ENCODE results near the gene USP53.
A peak's percentile ranks its signal among the peaks of the same experiment; 100 is the strongest.

The USP53 gene

GRCh38 chr4:119299260-119299671 lies 86.8 kb downstream of the USP53 start:
- TF ChIP-seq, protein P1, sequence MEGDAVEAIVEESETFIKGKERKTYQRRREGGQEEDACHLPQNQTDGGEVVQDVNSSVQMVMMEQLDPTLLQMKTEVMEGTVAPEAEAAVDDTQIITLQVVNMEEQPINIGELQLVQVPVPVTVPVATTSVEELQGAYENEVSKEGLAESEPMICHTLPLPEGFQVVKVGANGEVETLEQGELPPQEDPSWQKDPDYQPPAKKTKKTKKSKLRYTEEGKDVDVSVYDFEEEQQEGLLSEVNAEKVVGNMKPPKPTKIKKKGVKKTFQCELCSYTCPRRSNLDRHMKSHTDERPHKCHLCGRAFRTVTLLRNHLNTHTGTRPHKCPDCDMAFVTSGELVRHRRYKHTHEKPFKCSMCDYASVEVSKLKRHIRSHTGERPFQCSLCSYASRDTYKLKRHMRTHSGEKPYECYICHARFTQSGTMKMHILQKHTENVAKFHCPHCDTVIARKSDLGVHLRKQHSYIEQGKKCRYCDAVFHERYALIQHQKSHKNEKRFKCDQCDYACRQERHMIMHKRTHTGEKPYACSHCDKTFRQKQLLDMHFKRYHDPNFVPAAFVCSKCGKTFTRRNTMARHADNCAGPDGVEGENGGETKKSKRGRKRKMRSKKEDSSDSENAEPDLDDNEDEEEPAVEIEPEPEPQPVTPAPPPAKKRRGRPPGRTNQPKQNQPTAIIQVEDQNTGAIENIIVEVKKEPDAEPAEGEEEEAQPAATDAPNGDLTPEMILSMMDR (conservative IDR thresholded peaks at IDR 0.05; ENCODE audit: low read depth, low read length) = no peak
- no peak for DNase-seq (ENCODE audit: low read depth)
- H3K4me3 ChIP-seq (ENCODE audit: low read length) = peak overlapping the region; percentile 97

DNA sequence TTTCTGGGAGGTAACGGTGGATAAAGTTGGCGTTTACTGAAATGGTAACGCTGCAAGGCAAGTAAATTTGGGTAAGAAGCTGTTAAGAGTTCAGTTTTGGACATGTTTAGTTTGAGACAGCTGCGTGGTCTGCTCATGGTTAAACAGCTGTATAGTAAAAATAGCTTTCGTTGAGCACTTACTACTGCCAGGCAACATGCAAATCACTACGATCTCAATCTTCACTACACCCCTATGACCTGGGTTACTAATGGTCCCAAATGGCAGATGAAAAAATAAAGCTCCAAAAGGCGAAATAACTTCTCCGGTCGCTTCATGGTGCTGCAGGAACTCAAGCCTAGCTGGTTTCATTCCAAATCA lies 87.2 kb downstream of the USP53 start:
- TF ChIP-seq, protein P1 (conservative IDR thresholded peaks at IDR 0.05; ENCODE audit: low read depth, low read length) = no peak
- peak overlapping the region; percentile 97 for H3K4me3 ChIP-seq (ENCODE audit: low read length)
- DNase-seq (ENCODE audit: low read depth) = no peak

- DNase-seq (ENCODE audit: low read depth) = peak; percentile 66
- TF ChIP-seq, protein P1 (conservative IDR thresholded peaks at IDR 0.05; ENCODE audit: low read depth, low read length) = peak; percentile 28
- peak overlapping the region; percentile 97 for H3K4me3 ChIP-seq (ENCODE audit: low read length)
These were observed 87.8 kb downstream of the USP53 start for GRCh38 chr4:119300101-119300978.

DNA sequence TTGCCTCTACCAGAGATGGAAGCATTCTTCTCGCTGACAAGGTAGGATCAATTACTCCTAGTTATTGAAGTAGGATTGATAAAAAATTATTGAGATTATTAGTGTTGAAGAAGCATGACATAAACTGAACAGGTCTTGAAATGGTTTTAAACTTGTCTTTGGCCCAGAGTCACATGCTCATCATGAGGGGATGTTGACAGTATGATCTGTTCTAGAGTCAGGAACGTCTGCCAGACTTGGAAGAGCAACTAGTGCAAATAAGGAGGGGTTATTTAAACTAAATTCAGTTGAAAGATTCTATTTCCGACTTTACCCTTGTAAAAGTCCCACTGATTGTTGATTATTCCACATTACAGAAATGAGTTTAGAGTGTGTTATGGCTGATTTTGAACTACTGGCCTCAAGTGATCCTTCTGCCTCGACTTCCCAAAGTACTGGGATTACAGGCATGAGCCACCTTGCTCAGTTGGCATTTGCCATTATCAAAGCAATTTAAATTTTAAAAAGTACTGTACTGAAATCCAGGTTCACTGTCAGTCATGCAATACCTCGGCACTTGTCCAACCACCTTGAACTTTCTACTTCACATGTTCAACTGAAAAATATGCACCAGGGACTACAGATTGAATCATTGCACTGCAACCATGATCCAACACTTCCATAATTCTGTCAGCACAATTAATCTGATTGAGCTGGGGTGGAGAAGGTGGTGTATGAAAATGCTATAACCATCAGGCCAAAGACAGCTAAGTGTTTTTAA lies 89.7 kb downstream of the USP53 start:
- DNase-seq (ENCODE audit: low read depth) = no peak
- TF ChIP-seq, protein P1 (conservative IDR thresholded peaks at IDR 0.05; ENCODE audit: low read depth, low read length) = no peak
- H3K4me3 ChIP-seq (ENCODE audit: low read length) = no peak overlapping the region

DNA sequence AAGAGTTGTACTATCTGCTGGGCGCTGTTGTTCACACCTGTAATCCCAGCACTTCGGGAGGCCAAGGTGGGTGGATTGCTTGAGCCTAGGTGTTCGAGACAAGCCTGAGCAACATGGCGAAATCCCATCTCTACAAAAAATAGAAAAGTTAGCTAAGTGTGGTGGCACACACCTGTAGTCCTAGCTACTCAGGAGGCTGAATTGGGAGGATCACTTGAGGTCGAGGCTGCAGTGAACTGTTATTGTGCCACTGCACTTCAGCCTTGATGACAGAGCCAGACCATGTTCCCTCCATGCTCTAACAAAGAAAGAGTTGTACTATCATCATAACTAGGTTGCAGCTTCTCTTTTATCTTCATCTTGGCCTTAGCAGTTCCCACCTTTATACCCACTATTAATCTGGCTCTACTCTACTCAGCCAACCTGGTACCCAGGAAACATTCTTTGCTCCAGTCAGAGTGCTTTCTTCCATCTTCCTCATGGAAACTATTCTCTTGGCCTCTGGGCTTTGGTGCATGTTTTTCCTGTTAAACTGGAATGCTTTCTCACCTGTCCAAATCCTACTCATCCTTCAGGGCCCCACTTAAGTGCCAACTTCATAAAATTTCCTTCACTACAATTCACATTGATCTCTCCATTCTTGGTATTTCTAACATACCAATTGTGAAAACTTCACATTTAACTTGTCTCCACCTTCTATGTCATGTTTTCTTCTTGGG lies 91.2 kb downstream of the USP53 start:
- DNase-seq (ENCODE audit: low read depth) = no peak
- TF ChIP-seq, protein P1 (conservative IDR thresholded peaks at IDR 0.05; ENCODE audit: low read depth, low read length) = no peak
- H3K4me3 ChIP-seq (ENCODE audit: low read length) = no peak overlapping the region

- TF ChIP-seq, protein P1 (conservative IDR thresholded peaks at IDR 0.05; ENCODE audit: low read depth, low read length) = no peak
- no peak overlapping the region for H3K4me3 ChIP-seq (ENCODE audit: low read length)
- DNase-seq (ENCODE audit: low read depth) = no peak
These were observed 91.9 kb downstream of the USP53 start for GRCh38 chr4:119304431-119304830.
